Measurements from ENCODE around the gene SDSL.

SDSL gene

DNA sequence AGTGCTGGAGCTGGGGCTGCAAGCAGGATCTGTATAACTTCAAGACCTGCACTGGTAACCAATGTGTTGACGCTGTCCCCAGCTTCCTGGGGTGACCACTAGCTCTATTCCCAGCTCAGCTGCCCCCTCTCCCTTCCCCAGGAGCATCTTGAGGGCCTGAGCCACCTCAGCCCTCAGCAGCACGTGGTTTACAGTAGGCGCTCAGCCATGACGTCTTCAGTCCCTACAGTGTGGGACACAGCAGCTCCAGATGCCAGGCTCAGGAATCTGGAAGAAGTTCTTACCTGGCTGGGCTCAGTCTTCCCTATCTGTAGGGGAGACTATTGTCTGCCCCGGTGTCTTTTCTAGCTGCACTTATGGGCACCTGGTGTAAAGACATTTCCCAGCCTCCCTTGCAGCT is 27.1 kb upstream of the SDSL start:
- TF ChIP-seq, protein P1, sequence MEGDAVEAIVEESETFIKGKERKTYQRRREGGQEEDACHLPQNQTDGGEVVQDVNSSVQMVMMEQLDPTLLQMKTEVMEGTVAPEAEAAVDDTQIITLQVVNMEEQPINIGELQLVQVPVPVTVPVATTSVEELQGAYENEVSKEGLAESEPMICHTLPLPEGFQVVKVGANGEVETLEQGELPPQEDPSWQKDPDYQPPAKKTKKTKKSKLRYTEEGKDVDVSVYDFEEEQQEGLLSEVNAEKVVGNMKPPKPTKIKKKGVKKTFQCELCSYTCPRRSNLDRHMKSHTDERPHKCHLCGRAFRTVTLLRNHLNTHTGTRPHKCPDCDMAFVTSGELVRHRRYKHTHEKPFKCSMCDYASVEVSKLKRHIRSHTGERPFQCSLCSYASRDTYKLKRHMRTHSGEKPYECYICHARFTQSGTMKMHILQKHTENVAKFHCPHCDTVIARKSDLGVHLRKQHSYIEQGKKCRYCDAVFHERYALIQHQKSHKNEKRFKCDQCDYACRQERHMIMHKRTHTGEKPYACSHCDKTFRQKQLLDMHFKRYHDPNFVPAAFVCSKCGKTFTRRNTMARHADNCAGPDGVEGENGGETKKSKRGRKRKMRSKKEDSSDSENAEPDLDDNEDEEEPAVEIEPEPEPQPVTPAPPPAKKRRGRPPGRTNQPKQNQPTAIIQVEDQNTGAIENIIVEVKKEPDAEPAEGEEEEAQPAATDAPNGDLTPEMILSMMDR (IDR thresholded peaks at IDR 0.05; ENCODE audit: low read depth, low read length, missing control alignments) = no peak
- no peak overlapping the region for H3K4me3 ChIP-seq (ENCODE audit: low read depth, low read length)
- no peak for DNase-seq (ENCODE audit: low read depth)

DNA sequence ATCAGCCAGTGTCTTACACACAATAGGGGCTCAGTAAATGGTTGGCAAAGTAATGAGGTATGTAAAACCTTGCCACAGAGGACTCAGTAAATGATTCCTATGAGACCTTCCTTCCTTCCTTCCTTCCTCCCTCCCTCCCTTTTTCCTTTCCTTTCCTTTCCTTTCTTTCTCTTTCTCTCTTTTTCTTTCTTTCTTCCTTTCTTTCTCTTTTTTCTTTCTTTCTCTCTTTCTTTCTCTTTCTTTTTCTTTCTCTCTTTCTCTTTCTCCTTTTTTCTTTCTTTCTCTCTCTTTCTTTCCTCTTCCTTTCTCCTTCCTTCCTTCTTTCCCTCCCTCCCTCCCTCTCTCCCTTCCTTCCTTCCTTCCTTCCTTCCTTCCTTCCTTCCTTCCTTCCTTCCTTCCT is 26.0 kb upstream of the SDSL start:
- TF ChIP-seq, protein P1 (IDR thresholded peaks at IDR 0.05; ENCODE audit: low read depth, low read length, missing control alignments) = no peak
- no peak for DNase-seq (ENCODE audit: low read depth)
- H3K4me3 ChIP-seq (ENCODE audit: low read depth, low read length) = no peak overlapping the region

DNA sequence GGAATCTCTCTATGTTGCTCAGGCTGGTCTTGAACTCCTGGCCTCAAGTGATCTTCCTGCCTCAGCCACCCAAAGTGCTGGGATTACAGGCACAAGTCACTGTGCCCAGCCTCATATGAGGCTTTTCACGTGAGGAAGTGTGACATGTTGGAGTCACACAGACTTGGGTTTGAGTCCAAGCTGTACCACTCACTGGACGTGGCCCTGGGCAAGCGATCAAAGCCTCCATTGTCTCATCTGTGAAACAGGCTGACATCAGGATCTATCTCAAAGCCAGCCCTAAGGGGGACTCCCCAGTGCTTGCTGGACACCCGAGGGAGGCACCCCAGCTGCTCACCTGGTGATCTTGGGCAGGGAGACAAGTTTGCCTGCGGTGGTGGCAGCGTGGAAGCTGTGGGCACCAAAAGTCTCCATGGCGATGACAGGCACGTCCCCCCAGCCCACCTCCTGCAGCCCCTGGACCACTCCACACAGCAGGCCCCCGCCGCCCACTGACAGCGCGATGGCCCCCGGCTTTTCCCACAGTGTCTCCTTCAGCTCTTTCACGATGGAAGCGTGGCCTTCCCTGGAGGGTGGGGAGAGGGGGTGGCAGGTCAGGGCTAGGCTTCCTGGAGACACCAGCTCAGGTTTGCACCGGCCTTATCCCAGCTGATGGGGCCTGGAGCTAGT is 25.2 kb upstream of the SDSL start:
- TF ChIP-seq, protein P1 (IDR thresholded peaks at IDR 0.05; ENCODE audit: low read depth, low read length, missing control alignments) = no peak
- no peak overlapping the region for H3K4me3 ChIP-seq (ENCODE audit: low read depth, low read length)
- DNase-seq (ENCODE audit: low read depth) = no peak

DNA sequence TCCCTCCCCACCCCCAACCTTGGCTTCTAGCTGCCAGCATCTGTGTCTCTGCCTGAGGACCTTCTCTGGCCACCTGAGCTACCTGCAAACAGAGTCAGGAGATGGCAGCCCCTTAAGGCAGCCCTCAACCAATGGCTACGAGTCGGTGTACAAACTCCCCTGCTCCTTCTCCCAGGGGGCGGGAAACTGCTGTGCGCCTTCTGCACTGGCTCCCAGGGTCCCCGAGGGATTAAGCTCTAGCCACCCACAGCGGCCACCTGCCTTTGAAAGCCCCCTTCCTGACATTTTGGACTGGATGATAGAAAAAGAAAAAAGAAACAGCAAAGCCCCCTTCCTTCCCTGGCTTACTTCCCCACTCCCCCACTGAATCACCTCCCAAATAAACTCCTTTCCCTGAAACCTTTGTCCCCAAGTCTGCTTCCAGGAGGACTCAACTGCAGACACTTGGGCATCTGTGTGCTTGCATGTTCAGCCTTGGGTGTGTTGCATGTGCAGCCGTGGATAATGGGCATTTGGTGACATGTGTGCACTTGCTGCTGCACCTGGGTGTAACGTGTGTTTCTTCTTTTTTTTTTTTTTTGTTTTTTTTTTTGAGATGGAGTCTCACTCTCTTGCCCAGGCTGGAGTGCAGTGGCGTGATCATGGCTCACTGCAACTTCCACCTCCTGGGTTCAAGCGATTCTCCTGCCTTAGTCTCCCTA is 24.5 kb upstream of the SDSL start:
- H3K4me3 ChIP-seq (ENCODE audit: low read depth, low read length) = no peak overlapping the region
- TF ChIP-seq, protein P1 (IDR thresholded peaks at IDR 0.05; ENCODE audit: low read depth, low read length, missing control alignments) = no peak
- DNase-seq (ENCODE audit: low read depth) = no peak

DNA sequence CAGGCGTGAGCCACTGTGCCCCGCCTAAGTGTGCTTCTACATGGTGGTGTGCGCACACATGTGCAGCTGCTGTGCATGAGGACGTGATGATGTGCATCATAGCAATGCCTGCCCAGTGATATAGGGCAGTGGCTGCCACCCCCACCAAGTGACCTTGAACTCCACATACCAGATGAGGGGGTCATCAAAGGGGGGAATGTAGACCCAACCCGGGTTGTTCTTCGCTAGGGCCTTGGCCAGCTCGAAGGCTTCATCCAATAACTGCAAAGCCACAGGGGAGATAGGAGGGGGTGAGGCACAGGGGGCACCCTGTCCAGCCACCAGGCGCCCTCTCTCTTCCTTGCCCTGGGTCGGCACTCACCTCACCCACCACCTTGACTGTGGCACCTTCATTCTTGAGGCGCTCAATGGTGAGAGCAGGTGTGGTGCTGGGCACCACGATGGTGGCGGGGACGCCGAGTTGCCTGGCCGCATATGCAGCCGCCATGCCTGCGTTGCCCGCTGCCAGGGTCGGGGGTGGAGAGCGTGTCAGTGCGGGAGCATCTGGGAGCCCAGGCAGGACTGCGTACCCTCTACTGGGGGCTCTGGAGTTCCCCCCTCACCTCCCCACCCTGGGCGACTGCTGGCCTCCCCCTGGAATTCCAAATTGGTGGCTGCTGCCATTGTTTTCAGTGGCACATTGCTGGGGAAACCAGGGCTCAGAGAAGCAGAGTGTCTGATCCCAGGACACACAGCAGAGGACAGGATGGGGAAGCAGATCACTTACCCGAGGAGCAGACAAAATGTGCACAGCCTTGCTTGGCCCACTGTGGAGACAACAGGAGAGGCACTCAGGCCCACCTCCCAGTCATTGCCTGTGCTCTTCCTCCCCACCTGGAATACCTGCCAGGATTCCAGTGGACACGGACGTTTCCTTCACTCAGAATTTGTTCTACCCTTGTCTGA is 23.6 kb upstream of the SDSL start:
- no peak for DNase-seq (ENCODE audit: low read depth)
- no peak overlapping the region for H3K4me3 ChIP-seq (ENCODE audit: low read depth, low read length)
- TF ChIP-seq, protein P1 (IDR thresholded peaks at IDR 0.05; ENCODE audit: low read depth, low read length, missing control alignments) = no peak

DNA sequence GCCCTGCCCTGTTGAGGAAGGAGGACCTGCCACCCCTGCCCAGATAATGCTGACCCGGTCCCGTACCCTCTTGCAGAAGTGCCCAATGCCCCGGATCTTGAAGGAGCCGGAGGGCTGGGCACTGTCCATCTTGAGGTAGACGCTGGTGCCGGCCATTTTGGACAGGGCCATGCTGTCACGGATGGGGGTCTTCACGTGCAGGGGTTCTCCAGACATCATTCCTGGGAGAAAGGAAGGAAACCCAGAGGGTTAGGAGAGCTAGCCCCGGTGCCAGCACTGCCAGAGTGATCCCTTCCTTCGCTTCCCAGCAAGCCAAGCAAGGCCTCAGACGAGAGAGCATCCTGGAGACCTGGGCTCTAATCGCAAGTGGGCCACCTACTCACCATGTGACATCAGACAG is 22.7 kb upstream of the SDSL start:
- DNase-seq (ENCODE audit: low read depth) = no peak
- no peak overlapping the region for H3K4me3 ChIP-seq (ENCODE audit: low read depth, low read length)
- TF ChIP-seq, protein P1 (IDR thresholded peaks at IDR 0.05; ENCODE audit: low read depth, low read length, missing control alignments) = no peak
